Heart left ventricle (tissue), 16 donors: ENCODE data around the gene KIAA0930. TPM values are rescaled to one million over a fixed set of nuclear protein-coding genes. Genes with fewer than 3 reads are reported as not detected.

Experiments used
- ATAC-seq, 4 donors: fragments of 200-7000 bp; cut with Tn5 transposase; one replicate each; pipeline ENCODE4 v1.9.1; 2020 to 2022; ENCODE audit warnings: moderate library complexity in 4 of 4, mild to moderate bottlenecking in 3 of 4, moderate number of reproducible peaks in 1 of 4
- DNase-seq, 5 donors: peaks; one replicate each; pipeline ENCODE4 v3.0.0-alpha.2; 2020
- H3K27ac ChIP-seq, 12 donors: fragments of 200-600 bp; sonication (generic) in 4 of 12; one replicate each; pipeline versions ENCODE4 v1.5.0 to v1.8.0; 2016 to 2022; ENCODE audit warnings: mild to moderate bottlenecking in 2 of 12
- H3K27me3 ChIP-seq, 9 donors: fragments of 200-600 bp; sonication (generic) in 2 of 9; one replicate each; pipeline versions ENCODE4 v1.5.1 to v1.8.0; 2016 to 2022; ENCODE audit warnings: mild to moderate bottlenecking in 3 of 9
- H3K36me3 ChIP-seq, 9 donors: fragments of 200-600 bp; sonication (generic) in 2 of 9; one replicate each; pipeline versions ENCODE4 v1.5.0 to v1.8.0; 2018 to 2022; ENCODE audit warnings: mild to moderate bottlenecking in 2 of 9
- H3K4me1 ChIP-seq, 12 donors: fragments of 200-600 bp; sonication (generic) in 4 of 12; one replicate each; pipeline versions ENCODE4 v1.5.0 to v1.8.0; 2016 to 2022; ENCODE audit warnings: mild to moderate bottlenecking in 3 of 12
- H3K4me3 ChIP-seq, 12 donors: fragments of 200-600 bp; sonication (generic) in 4 of 12; one replicate each; pipeline versions ENCODE4 v1.5.0 to v1.8.0; 2017 to 2022; ENCODE audit warnings: mild to moderate bottlenecking in 9 of 12, moderate library complexity in 4 of 12
- H3K9me3 ChIP-seq, 12 donors: fragments of 200-600 bp; sonication (generic) in 4 of 12; one replicate each; pipeline versions ENCODE4 v1.5.0 to v1.8.0; 2016 to 2022; ENCODE audit warnings: mild to moderate bottlenecking in 1 of 12
- POLR2A ChIP-seq, 2 donors: fragments of 450-650 bp; IDR thresholded peaks; one replicate each; pipeline ENCODE4 v1.6.1; 2017; ENCODE audit warnings: antibody characterized with exemption in 2 of 2, mild to moderate bottlenecking in 2 of 2, moderate library complexity in 2 of 2
- WGBS, 4 donors: extraction: QIAGEN DNeasy Blood & Tissue Kit in 2 of 4; methylation state at CpG; one replicate each; pipeline versions ENCODE4 v1.1.5 to v1.1.7; 2013 to 2018; 5-methylcytosine and 5-hydroxymethylcytosine counted together
- intact Hi-C, 10 donors: fragments of 100-400 bp; cut with DNase I; formaldehyde crosslinking; loops; one replicate each; pipeline versions ENCODE4 v1.11.1 to v1.14.2; 2022
- polyA plus RNA-seq, 2 donors: library from polyadenylated mRNA; stranded (reverse); fragments of 200-250 nt; gene quantifications; one replicate each; pipeline ENCODE4 v1.2.3, GENCODE V29; 2013
- total RNA-seq, 9 donors: library from RNA; depleted of rRNA in 2 of 9; stranded (reverse); fragments of >200 nt in 2 of 9; fragmentation: NEBNext Ultra II Directional in 3 of 9; extraction: Animal tissue kit (Norgen Biotek cat#: 25700) in 3 of 9; gene quantifications; one replicate each; pipeline versions ENCODE4 v1.1.0 to v1.2.4, GENCODE V29; 2016 to 2023
- TF ChIP-seq, protein P1 (sequence below), 12 donors: fragments of 200-600 bp; sonication (generic) in 4 of 12; IDR thresholded peaks; one replicate each; pipeline versions ENCODE4 v1.5.0 to v1.8.0; 2018 to 2022; ENCODE audit warnings: antibody characterized with exemption in 12 of 12, mild to moderate bottlenecking in 5 of 12
- donor health status: ischemic (EF 13 %, LVEDD 7.1; RV severe dilation, severe dysfunction).
- donor health status: healthy with polysubstance abuse.
- donor health status: DM: no; HTN: yes; CAD: no.
- donor health status: DM: no; HTN: no; CAD: no.
- donor health status: ischemic (EF 25% LVEDD 6.9; RV normal size, moderate dysfunction).
- donor health status: ischemic (EF 25% LVEDD 5.7; RV mildly dilated, moderate dysfunction).
- donor health status: healthy.
- donor health status: DM: yes; HTN: yes; CAD: no.
- donor health status: ischemic (EF 35%, LVEDD 5.7; RV mildly dilated, moderate dysfunction).
- donor health status: nonischemic (EF 11% LVEDD 7.7; RV severe dilation, severe dysfunction).
- donor health status: DM: yes; HTN: yes; CAD: no.
- donor health status: PGD.
- donor health status: ischemic (EF 29% LVEDD 5.4; RV normal size, mild dysfunction).
- donor health status: nonischemic (EF 23%, LVEDD 6.1; RV moderate dilation, normal function).

Gene KIAA0930
- total and polyA plus RNA-seq, 11 donors, result 8.5 to 67.1 (median 18.7) TPM

DNA sequence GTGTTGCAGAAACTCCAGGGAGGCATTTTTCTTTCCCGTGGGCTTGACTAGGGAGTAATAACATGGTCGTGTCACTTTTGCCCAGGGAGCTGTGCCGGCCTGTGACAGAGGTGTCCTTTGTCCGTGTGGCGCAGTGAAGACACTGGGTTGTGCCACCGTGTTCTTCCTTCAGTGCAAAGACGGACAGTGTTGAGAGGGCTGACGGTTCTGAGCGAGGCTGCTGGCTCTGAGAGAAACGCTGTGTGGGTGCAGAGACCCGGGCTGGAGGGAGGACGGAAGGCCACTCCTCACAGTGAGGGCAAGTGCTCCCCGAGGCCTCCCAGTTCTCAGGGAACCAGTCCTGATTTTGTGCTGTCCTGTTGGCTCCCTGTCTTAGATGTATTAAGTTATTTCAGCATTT, 56.7 kb downstream of the KIAA0930 start:
- no peaks in the 10 kb centered on the region for H3K27me3 ChIP-seq
- DNase-seq, result no peak
- H3K36me3 ChIP-seq, result peaks cover 0 to 98% (median 72%) of the 10 kb centered on the region in 9 donors
- WGBS, 4 donors, result 90 to 92% (median 92%) methylated on average over 13 of the region's 13 CpGs
- no peak overlapping the region for H3K4me3 ChIP-seq
- no peaks in the 10 kb centered on the region for H3K9me3 ChIP-seq
- TF ChIP-seq POLR2A (IDR thresholded peaks at IDR 0.05), result no peak
- TF ChIP-seq, protein P1, sequence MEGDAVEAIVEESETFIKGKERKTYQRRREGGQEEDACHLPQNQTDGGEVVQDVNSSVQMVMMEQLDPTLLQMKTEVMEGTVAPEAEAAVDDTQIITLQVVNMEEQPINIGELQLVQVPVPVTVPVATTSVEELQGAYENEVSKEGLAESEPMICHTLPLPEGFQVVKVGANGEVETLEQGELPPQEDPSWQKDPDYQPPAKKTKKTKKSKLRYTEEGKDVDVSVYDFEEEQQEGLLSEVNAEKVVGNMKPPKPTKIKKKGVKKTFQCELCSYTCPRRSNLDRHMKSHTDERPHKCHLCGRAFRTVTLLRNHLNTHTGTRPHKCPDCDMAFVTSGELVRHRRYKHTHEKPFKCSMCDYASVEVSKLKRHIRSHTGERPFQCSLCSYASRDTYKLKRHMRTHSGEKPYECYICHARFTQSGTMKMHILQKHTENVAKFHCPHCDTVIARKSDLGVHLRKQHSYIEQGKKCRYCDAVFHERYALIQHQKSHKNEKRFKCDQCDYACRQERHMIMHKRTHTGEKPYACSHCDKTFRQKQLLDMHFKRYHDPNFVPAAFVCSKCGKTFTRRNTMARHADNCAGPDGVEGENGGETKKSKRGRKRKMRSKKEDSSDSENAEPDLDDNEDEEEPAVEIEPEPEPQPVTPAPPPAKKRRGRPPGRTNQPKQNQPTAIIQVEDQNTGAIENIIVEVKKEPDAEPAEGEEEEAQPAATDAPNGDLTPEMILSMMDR (IDR thresholded peaks at IDR 0.05), result no peak
- H3K4me1 ChIP-seq, result peaks cover 0 to 3% (median 0%) of the 10 kb centered on the region in 12 donors
- H3K27ac ChIP-seq, result no peak overlapping the region
- intact Hi-C loops, result loop anchor here in 1 of 10 donors (10.0 kb wide), 1 partner anchor 51 kb away; no protein-coding TSS in a partner anchor
- ATAC-seq, result no peak

DNA sequence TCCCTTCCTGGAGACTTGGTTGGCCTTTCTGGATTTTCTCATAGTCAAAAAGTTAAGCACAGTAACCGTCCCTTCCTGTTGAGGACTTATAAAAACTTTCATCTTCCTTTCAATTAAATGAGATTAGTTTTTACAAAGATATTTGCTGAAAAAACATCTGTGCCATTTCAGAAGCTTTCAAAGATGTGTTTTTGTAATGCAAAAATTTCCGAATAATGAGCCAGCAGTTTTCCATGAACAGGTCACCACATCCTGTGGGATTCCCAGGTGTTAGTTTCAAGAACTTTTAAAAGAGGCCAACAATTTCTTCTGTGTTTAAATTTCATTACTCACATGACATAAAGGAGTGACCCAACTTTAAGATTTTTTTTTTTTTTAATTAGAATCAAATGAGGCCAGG, 58.9 kb downstream of the KIAA0930 start:
- ATAC-seq (no peak), DNase-seq (no peak)
- Histone ChIP-seq H3K9me3 (no peaks in the 10 kb centered on the region), H3K27ac (no peak overlapping the region), H3K36me3 (peaks cover 0 to 98% (median 87%) of the 10 kb centered on the region in 9 donors), H3K4me3 (no peak overlapping the region), H3K27me3 (no peaks in the 10 kb centered on the region), H3K4me1 (no peaks in the 10 kb centered on the region)
- no peak for TF ChIP-seq POLR2A (IDR thresholded peaks at IDR 0.05)
- TF ChIP-seq, protein P1 (IDR thresholded peaks at IDR 0.05), result no peak
- intact Hi-C loops, result loop anchor here in 1 of 10 donors (10.0 kb wide), 1 partner anchor 53 kb away; no protein-coding TSS in a partner anchor
- WGBS, 4 donors, result 94 to 98% (median 96%) methylated on average over 2 of the region's 2 CpGs

DNA sequence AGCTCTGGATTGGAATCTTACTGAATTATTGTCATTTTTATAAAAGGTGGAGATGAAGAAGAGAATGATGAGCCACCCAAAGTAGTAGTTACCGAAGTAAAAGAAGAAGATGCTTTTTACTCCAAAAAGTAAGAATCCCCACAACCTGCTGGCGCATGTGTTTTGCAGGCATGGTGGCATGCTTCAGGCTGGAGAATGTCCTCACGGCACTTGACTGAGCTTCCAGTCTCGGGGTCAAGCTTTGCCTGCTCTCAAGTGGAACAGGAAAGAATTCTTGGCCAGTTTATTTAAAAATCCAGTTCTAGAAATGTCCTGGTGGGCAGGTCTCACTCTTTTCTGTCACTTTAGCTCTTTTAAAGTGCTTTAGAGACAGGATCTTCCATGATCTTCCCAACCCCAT, 59.5 kb downstream of the KIAA0930 start:
- no peaks in the 10 kb centered on the region for H3K4me1 ChIP-seq
- H3K36me3 ChIP-seq, result peaks cover 0 to 98% (median 90%) of the 10 kb centered on the region in 9 donors
- no peaks in the 10 kb centered on the region for H3K27me3 ChIP-seq
- no peak overlapping the region for H3K4me3 ChIP-seq
- intact Hi-C loops, result loop anchor here in 1 of 10 donors (10.0 kb wide), 1 partner anchor 54 kb away; no protein-coding TSS in a partner anchor
- DNase-seq (no peak), ATAC-seq (no peak)
- WGBS, 4 donors, result 94 to 97% (median 96%) methylated on average over 4 of the region's 4 CpGs
- no peak overlapping the region for H3K27ac ChIP-seq
- no peaks in the 10 kb centered on the region for H3K9me3 ChIP-seq
- TF ChIP-seq, protein P1 (IDR thresholded peaks at IDR 0.05), result no peak
- TF ChIP-seq POLR2A (IDR thresholded peaks at IDR 0.05), result no peak

DNA sequence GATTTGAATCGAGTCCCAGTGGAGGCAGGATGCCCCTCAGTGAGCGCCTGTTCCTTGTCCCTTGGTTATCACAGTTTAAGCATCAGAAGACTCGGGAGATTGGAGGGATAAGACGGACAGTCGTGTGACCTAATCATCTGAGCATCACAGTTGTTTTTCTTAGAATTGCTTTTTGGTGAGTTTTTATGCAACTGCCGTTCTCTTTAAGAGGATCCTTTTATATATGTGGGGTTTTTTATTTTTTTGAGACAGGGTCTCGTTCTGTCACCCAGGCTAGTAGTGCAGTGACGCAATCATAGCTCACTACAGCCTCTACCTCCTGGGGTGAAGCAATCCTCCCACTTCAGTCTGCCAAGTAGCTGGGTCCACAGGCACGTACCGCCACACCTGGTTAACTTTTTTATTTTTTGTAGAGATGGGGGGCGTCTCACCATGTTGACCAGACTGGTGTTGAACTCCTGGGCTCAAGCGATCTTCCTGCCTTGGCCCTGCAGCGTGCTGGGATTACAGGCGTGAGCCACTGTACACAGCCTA, 60.5 kb downstream of the KIAA0930 start:
- WGBS, 4 donors, result 85 to 90% (median 89%) methylated on average over 14 of the region's 14 CpGs
- Histone ChIP-seq H3K9me3 (no peaks in the 10 kb centered on the region), H3K4me1 (peaks cover 0 to 1% (median 0%) of the 10 kb centered on the region in 12 donors), H3K27me3 (no peaks in the 10 kb centered on the region), H3K4me3 (no peak overlapping the region), H3K36me3 (peaks cover 0 to 97% (median 90%) of the 10 kb centered on the region in 9 donors), H3K27ac (no peak overlapping the region)
- DNase-seq, result no peak
- no peak for ATAC-seq
- TF ChIP-seq, protein P1 (IDR thresholded peaks at IDR 0.05), result no peak
- intact Hi-C loops, result loop anchor here in 1 of 10 donors (10.0 kb wide), 1 partner anchor 55 kb away; no protein-coding TSS in a partner anchor
